GM10266 (cell line): ENCODE data around the gene TNNI3.
A peak's percentile ranks its signal among the peaks of the same experiment; 100 is the strongest.
"Not testable (repeated sequence)": the region's sequence is repeated elsewhere in the genome, so short reads cannot be mapped to it uniquely, and the experiment has no call there.

Experiments
- DNase-seq: peaks from one replicate; pipeline ENCODE4 v3.0.0; 2012; ENCODE audit errors: extremely low spot score
- CTCF ChIP-seq: IDR thresholded peaks from 2 replicates; pipeline ENCODE4 v1.5.1; 2012; ENCODE audit warnings: mild to moderate bottlenecking, low read depth; ENCODE audit not compliant: control insufficient read depth, insufficient read depth; ENCODE audit errors: missing control alignments

Gene TNNI3

DNA sequence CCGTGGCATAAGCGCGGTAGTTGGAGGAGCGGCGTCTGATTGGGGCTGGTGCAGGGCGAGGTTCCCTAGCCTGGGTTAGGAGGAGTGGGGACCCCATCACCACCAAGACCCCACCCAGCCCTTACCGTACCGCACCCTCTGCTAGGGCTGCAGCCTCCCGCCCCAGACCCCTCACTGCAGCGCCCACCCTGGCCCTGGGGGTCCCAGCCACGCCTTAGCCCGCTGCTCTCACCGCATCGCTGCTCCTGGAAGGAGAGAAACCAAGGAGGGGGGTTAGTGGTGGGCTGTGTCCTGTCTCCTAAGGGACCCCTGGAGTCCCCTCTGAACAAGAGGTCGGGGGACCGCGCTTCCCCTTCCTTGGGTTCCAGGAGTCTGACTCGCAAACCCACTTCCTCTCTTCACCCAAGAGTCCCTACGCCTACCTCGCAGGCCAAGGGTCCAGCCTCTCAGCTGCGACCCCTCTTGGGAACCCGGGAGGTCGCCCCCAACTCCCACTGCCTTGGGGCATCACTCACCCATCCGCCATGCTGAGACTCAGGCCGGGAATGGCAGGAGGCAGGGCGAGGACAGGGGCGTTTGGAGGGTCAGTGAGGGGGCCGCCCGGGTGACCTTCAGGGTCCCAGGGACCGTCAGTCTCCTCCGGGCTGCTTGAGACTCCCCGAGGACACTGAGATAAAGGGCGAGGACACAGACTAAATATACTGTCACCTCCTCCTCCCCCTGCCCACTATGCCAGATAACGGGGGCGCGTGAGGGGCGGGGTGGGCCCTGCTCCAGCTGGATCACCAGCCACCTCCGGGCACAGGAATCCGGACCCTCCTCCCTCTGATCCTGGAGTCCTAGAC is at the start of gene TNNI3:
TNNI3 (minus strand) TSS at position 669 of the 845 bp plus-strand sequence; CDS start at position 526, 143 bp downstream.
- no peak for DNase-seq
- TF ChIP-seq CTCF = no peak

DNA sequence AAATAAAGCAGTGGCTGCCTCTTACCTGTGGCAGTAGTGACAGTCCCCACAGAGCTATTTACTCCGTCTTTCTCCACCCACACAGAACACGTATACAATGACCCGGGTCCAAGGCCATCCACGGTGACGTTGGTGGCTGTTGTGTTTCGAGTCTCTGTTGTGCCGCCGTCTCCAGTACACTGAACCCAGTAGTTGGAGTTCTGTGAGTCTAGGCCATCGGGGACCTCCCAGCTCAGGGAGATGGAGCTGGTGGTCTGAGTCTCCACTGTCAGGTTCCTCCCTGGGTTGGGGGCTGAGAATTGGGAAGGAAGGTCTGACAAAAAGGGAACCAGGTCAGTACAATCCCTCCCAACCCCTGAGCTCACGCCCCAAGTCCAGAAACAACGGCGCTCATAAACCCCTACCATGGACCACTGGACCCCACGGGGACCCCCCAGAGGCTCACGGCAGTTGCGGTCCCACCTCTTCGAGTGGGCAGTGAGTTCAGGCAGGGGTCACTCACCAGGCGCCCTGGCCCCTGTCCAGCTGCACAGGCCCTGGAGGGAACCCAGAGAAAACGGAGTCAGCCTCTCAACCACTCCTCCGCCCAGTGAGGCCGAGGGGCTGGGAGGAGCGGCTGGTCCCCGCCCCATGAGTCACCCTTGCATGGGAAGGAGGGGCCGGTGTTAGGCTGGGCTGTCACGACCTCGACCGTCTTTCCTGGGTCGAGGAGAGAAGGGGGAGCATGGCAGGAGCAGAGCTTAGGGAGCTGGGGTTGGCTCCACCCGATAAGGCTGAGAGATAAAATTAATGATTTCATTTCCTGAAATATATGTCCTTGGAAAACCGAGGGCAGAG is 49.4 kb upstream of the TNNI3 start:
- TF ChIP-seq CTCF = no peak
- peak; percentile 53 for DNase-seq

DNA sequence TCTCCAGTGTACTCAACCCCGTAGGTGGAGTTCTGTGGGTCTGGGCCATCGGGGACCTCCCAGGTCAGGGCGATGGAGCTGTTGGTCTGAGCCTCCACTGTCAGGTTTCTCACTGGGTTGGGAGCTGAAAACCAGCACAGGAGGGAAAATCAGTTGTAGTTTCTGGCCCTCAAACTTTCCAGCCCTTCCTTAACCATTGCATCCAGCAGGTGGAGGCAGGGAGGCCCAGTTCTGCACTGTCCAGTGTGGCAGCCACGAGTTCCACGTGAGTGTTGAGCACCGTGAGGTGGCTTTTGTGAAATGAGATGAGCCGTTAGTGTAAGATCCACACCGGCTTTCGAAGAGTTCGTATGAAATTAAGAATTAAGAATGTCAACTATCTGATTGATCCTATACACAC is 44.7 kb upstream of the TNNI3 start:
- not testable (repeated sequence) for DNase-seq

- TF ChIP-seq CTCF = no peak
- DNase-seq = no peak
These were observed 42.2 kb upstream of the TNNI3 start for GRCh38 chr19:55199620-55200204.

DNA sequence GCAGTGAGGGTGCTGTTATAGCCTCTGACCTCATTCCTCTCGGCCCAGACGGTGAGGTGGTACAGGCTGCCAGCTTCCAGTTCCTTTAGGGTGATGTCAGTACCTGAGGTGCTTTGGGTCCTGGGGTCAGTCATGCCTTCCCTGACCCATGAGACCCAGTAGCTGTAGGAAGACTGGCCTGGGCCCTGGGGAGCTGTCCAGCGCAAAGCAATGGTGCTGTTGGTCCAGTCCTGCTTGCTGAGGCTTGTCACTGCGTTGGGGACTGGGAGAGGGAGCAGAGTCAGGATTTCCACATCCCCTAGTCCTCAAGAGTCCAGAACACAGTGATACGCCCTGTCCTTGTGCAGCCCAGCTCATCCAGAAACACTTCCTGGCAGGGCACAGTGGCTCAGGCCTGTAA is 41.1 kb upstream of the TNNI3 start:
- DNase-seq = no peak
- TF ChIP-seq CTCF = no peak

GRCh38 chr19:55197528-55197927 is 40.0 kb upstream of the TNNI3 start:
- no peak for DNase-seq
- no peak for TF ChIP-seq CTCF

GRCh38 chr19:55196803-55197202 is 39.3 kb upstream of the TNNI3 start:
- TF ChIP-seq CTCF = no peak
- no peak for DNase-seq
